ENCODE results near the gene LRP1B. TPM values are rescaled to one million over a fixed set of nuclear protein-coding genes. Genes with fewer than 3 reads are reported as not detected.

Gene LRP1B
- polyA plus RNA-seq, 1 of the 3 experiments (the other 2 are of a cell fraction), result 0.28 TPM

GRCh38 chr2:141748616-141749015 is 382.2 kb downstream of the LRP1B start:
- H3K79me2 ChIP-seq (ENCODE audit: insufficient read depth), result no peaks in the 10 kb centered on the region
- CTCF ChIA-PET, result no interaction called here
- TF ChIP-seq FOXM1 (IDR thresholded peaks at IDR 0.05; ENCODE audit: low read depth) (no peak), RCOR1 (IDR thresholded peaks at IDR 0.05; ENCODE audit: low read length) (no peak), JUND (IDR thresholded peaks at IDR 0.05) (no peak), YY1 (IDR thresholded peaks at IDR 0.05; ENCODE audit: low read depth) (no peak), SIN3A (IDR thresholded peaks at IDR 0.05; ENCODE audit: borderline replicate concordance, low read depth, low read length) (no peak)
- H3K4me3 ChIP-seq (ENCODE audit: low read depth in 2 of 2, low read length in 1 of 2), result no peak overlapping the region
- H4K20me1 ChIP-seq (ENCODE audit: insufficient read depth), result no peaks in the 10 kb centered on the region
- H3K9me2 ChIP-seq, result no peaks in the 10 kb centered on the region
- H3K27ac ChIP-seq (ENCODE audit: low read depth in 2 of 2, low read length in 1 of 2), result no peak overlapping the region; a peak in 1 of 4 replicates
- H2AFZ ChIP-seq (ENCODE audit: low read depth), result no peak overlapping the region
- H3K4me2 ChIP-seq, result no peak overlapping the region
- H3K27me3 ChIP-seq (ENCODE audit: insufficient read depth), result no peaks in the 10 kb centered on the region
- POLR2A ChIA-PET, result no interaction called here
- H3K36me3 ChIP-seq (replicated peaks in 1 of 2; ENCODE audit: control insufficient read depth in 1 of 2, insufficient read depth in 2 of 2, low read length in 1 of 2), result no peaks in the 10 kb centered on the region
- DNase-seq, result no peak
- no peaks in the 10 kb centered on the region; a peak in 1 of 4 replicates for H3K4me1 ChIP-seq (ENCODE audit: control insufficient read depth in 1 of 2, insufficient read depth in 2 of 2, low read depth in 1 of 2, low read length in 1 of 2)
- no peaks in the 10 kb centered on the region for H3K9me3 ChIP-seq
- H3K9ac ChIP-seq, result no peak overlapping the region
- 94% methylated on average over 1 of the region's 1 CpG for WGBS (ENCODE audit: low lambda C conversion rate)
- H3F3A ChIP-seq (replicated peaks; ENCODE audit: insufficient read depth), result no peaks in the 10 kb centered on the region

- CTCF ChIA-PET, result no interaction called here
- POLR2A ChIA-PET, result no interaction called here
These were observed 389.2 kb downstream of the LRP1B start for GRCh38 chr2:141741652-141742051.

More at GRCh38 chr2:141741652-141742051, 389.2 kb downstream of the LRP1B start:
- Histone ChIP-seq H3K9me2 (no peaks in the 10 kb centered on the region), H3F3A (replicated peaks; ENCODE audit: insufficient read depth) (no peaks in the 10 kb centered on the region), H3K4me1 (ENCODE audit: control insufficient read depth in 1 of 2, insufficient read depth in 2 of 2, low read depth in 1 of 2, low read length in 1 of 2) (no peaks in the 10 kb centered on the region), H3K9ac (no peak overlapping the region), H3K79me2 (ENCODE audit: insufficient read depth) (no peaks in the 10 kb centered on the region), H3K4me2 (no peak overlapping the region), H2AFZ (ENCODE audit: low read depth) (no peak overlapping the region), H3K9me3 (no peaks in the 10 kb centered on the region), H3K4me3 (ENCODE audit: low read depth in 2 of 2, low read length in 1 of 2) (no peak overlapping the region), H3K27me3 (ENCODE audit: insufficient read depth) (no peaks in the 10 kb centered on the region), H4K20me1 (ENCODE audit: insufficient read depth) (no peaks in the 10 kb centered on the region), H3K36me3 (replicated peaks in 1 of 2; ENCODE audit: control insufficient read depth in 1 of 2, insufficient read depth in 2 of 2, low read length in 1 of 2) (no peaks in the 10 kb centered on the region), H3K27ac (ENCODE audit: low read depth in 2 of 2, low read length in 1 of 2) (no peak overlapping the region)
- TF ChIP-seq PBX3 (IDR thresholded peaks at IDR 0.05), result no peak
- TF ChIP-seq REST (IDR thresholded peaks at IDR 0.05; ENCODE audit: low read depth, low read length), result no peak
- no peak for TF ChIP-seq YY1 (IDR thresholded peaks at IDR 0.05; ENCODE audit: low read depth)
- no peak for TF ChIP-seq USF2 (IDR thresholded peaks at IDR 0.05; ENCODE audit: borderline replicate concordance, low read depth, low read length)
- TF ChIP-seq JUND (IDR thresholded peaks at IDR 0.05), result no peak
- TF ChIP-seq GABPA (IDR thresholded peaks at IDR 0.05; ENCODE audit: low read depth), result no peak
- TF ChIP-seq ZBTB33 (IDR thresholded peaks at IDR 0.05; ENCODE audit: borderline replicate concordance, low read depth), result no peak
- TF ChIP-seq RCOR1 (IDR thresholded peaks at IDR 0.05; ENCODE audit: low read length), result no peak
- DNase-seq, result no peak
- WGBS (ENCODE audit: low lambda C conversion rate), result 65% methylated on average over 3 of the region's 3 CpGs
